Naive thymus-derived CD4-positive, alpha-beta T cell (primary cell): ENCODE measurements around the gene YIPF6. TPM values are rescaled to one million over a fixed set of nuclear protein-coding genes. Genes with fewer than 3 reads are reported as not detected.
"Not testable (repeated sequence)": the region's sequence is repeated elsewhere in the genome, so short reads cannot be mapped to it uniquely, and the experiment has no call there.

Source experiments
- ATAC-seq: fragments of 150-1000 bp; cut with Tn5 transposase; 2 replicates; pipeline ENCODE4 v1.10.0; 2021; ENCODE audit warnings: mild to moderate bottlenecking, moderate library complexity
- CTCF ChIA-PET: fragments of 350-600 bp; sonication (Branson Sonifier 250); formaldehyde crosslinking; loops from one replicate; lab custom pipeline; 2021; ENCODE audit warnings: antibody characterized with exemption; lab: Charles Lee
- POLR2A ChIA-PET: fragments of 350-600 bp; sonication (Branson Sonifier 250); formaldehyde crosslinking; loops from one replicate; lab custom pipeline; 2021; ENCODE audit warnings: antibody characterized with exemption, inconsistent platforms; lab: Charles Lee
- DNase-seq, 9 donors: peaks; one replicate each; pipeline versions ENCODE4 v3.0.0 to v3.0.0-alpha.2; 2020 to 2022; ENCODE audit warnings: mixed read lengths in 1 of 9
- H3K27ac ChIP-seq: one replicate; pipeline ENCODE4 v1.7.0; 2013; ENCODE audit warnings: mild to moderate bottlenecking, low read depth, low read length, moderate library complexity
- H3K27me3 ChIP-seq, 2 donors: one replicate each; pipeline ENCODE4 v1.7.0; 2013; ENCODE audit warnings: low read length in 2 of 2, mild to moderate bottlenecking in 2 of 2, moderate library complexity in 2 of 2; ENCODE audit not compliant: control insufficient read depth in 2 of 2, insufficient read depth in 2 of 2
- H3K36me3 ChIP-seq, 3 experiments: 1 replicate in 2 of 3; 2 replicates in 1 of 3; pipeline ENCODE4 v1.7.0; 2013; ENCODE audit warnings: low read length in 3 of 3, mild to moderate bottlenecking in 3 of 3, moderate library complexity in 1 of 3; ENCODE audit not compliant: insufficient read depth in 3 of 3, control insufficient read depth in 2 of 3
- H3K4me1 ChIP-seq, 2 donors: one replicate each; pipeline ENCODE4 v1.7.0; 2013; ENCODE audit warnings: low read length in 2 of 2, mild to moderate bottlenecking in 2 of 2, moderate library complexity in 1 of 2; ENCODE audit not compliant: control insufficient read depth in 2 of 2, insufficient read depth in 2 of 2
- H3K4me3 ChIP-seq: 2 replicates; pipeline ENCODE4 v1.7.0; 2013; ENCODE audit warnings: mild to moderate bottlenecking, low read length
- H3K9me3 ChIP-seq, 3 experiments: 1 replicate in 2 of 3; 2 replicates in 1 of 3; pipeline ENCODE4 v1.7.0; 2013; ENCODE audit warnings: low read length in 3 of 3; ENCODE audit not compliant: control insufficient read depth in 2 of 3
- H3K27ac Mint-ChIP-seq, 9 donors: one replicate each; pipeline ENCODE4 v1.8.0; 2020 to 2022; ENCODE audit warnings: mixed read lengths in 9 of 9, mild to moderate bottlenecking in 8 of 9, moderate library complexity in 5 of 9, inconsistent platforms in 2 of 9
- H3K27me3 Mint-ChIP-seq, 5 donors: one replicate each; pipeline ENCODE4 v1.8.0; 2021 to 2022; ENCODE audit warnings: mixed read lengths in 5 of 5, mild to moderate bottlenecking in 1 of 5
- H3K36me3 Mint-ChIP-seq, 5 donors: one replicate each; pipeline ENCODE4 v1.8.0; 2020 to 2022; ENCODE audit warnings: mixed read lengths in 5 of 5, mild to moderate bottlenecking in 3 of 5, inconsistent platforms in 1 of 5
- H3K4me1 Mint-ChIP-seq, 7 donors: one replicate each; pipeline ENCODE4 v1.8.0; 2020 to 2022; ENCODE audit warnings: mixed read lengths in 7 of 7, mild to moderate bottlenecking in 3 of 7, inconsistent platforms in 1 of 7
- H3K4me3 Mint-ChIP-seq, 10 donors: one replicate each; pipeline ENCODE4 v1.8.0; 2020 to 2022; ENCODE audit warnings: mild to moderate bottlenecking in 10 of 10, mixed read lengths in 10 of 10, moderate library complexity in 6 of 10, inconsistent platforms in 2 of 10
- H3K9me3 Mint-ChIP-seq, 11 donors: one replicate each; pipeline ENCODE4 v1.8.0; 2020 to 2022; ENCODE audit warnings: mixed read lengths in 11 of 11, mild to moderate bottlenecking in 4 of 11, inconsistent platforms in 1 of 11, moderate library complexity in 1 of 11
- intact Hi-C, 2 donors: fragments of 100-400 bp; cut with micrococcal nuclease; formaldehyde crosslinking; loops; one replicate each; pipeline ENCODE4 v1.15.1; 2023
- polyA plus RNA-seq, 2 donors: library from polyadenylated mRNA; unstranded; fragments of 300-500 nt; fragmentation: Illumina TruSeq; gene quantifications; one replicate each; pipeline ENCODE4 v1.2.3, GENCODE V29; 2021
- total RNA-seq, 6 experiments: library from RNA in 5 of 6; stranded (reverse) in 5 of 6; gene quantifications; 1 replicate in 5 of 6; 2 replicates in 1 of 6; pipeline ENCODE4 v1.2.3 and lab custom pipeline; 2021 to 2026

YIPF6 gene
- total and polyA plus RNA-seq, 7 experiments from 2014 or later: 8.0 to 17.7 (median 15.1) TPM

GRCh38 chrX:68499543-68500504 lies 973 bp downstream of the YIPF6 start:
- H3K9me3 ChIP-seq: no peaks in the 10 kb centered on the region
- DNase-seq: no peak
- ATAC-seq: no peak
- H3K4me3 Mint-ChIP-seq: peak overlapping the region; percentile 90 to 99 (median 95)
- H3K36me3 Mint-ChIP-seq: no peaks in the 10 kb centered on the region
- peak overlapping the region; percentile 82 for H3K4me3 ChIP-seq
- H3K36me3 ChIP-seq: peaks cover 0 to 8% (median 0%) of the 10 kb centered on the region in 3 experiments
- peaks cover 0 to 1% (median 0%) of the 10 kb centered on the region in 5 donors for H3K27me3 Mint-ChIP-seq
- ChIA-PET POLR2A (interaction anchor here (0.9 to 1.0 kb wide), 2 partner anchors 329 to 1634 kb away, joined by 3 read pairs; partner anchors contain the start of gene IGBP1), CTCF (no interaction called here)
- no peaks in the 10 kb centered on the region for H3K4me1 ChIP-seq
- H3K27ac ChIP-seq: peak overlapping the region; percentile 92
- H3K27ac Mint-ChIP-seq: peak overlapping the region; percentile 94 to 99 (median 98)
- intact Hi-C loops: loop anchor here (2.0 to 10.0 kb wide), 5 partner anchors 187 to 1633 kb away; partner anchors contain the start of genes EFNB1 (in 2 of the 2), PJA1 (in 2 of the 2) and IGBP1 (in 1 of the 2)
- no peaks in the 10 kb centered on the region for H3K27me3 ChIP-seq
- H3K4me1 Mint-ChIP-seq: peaks cover 12 to 61% (median 48%) of the 10 kb centered on the region in 7 donors
- H3K9me3 Mint-ChIP-seq: peaks cover 0 to 2% (median 0%) of the 10 kb centered on the region in 11 donors

DNA sequence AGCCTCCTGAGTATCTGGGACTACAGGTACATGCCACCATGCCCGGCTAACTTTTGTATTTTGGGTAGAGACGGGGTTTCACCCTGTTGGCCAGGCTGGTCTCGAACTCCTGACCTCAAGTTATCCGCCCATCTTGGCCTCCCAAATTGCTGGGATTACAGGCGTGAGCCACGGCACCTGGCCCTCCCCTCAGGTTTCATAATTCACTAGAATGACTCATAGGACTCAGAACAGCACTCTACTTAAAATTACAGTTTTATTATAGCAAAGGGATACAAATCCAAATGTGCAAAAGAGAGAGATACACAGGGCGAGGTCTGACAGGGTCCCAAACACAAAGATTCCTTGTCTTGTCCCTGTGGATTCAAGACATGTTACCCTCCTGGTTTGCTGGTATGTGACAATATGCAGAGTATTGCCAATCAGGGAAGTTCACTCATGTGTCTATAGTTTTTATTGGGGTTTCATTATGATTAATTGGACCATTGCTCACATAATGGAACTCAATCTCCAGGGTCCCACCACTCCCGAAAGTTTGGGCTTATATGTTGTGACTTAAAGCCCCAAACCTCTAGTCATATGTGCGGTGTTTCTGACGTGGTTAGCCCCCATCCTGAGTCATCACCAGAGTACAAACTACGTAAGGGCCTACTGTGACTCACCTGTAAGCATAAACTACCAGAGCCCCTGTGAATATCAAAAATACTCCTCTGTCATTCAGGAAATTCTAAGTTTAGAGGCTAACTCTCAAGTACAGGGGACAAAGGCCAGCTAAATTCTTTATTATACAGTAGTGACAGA lies 5.2 kb downstream of the YIPF6 start:
- peak overlapping the region in 6 of 9 donors; percentile 9 to 80 (median 52) for H3K27ac Mint-ChIP-seq
- peaks cover 20 to 87% (median 68%) of the 10 kb centered on the region in 7 donors for H3K4me1 Mint-ChIP-seq
- DNase-seq (peak in 1 of 9 donors; percentile 32), ATAC-seq (peak; percentile 67)
- peaks cover 0 to 5% of the 10 kb centered on the region in 2 donors for H3K4me1 ChIP-seq
- no peaks in the 10 kb centered on the region for H3K9me3 ChIP-seq
- POLR2A ChIA-PET: no interaction called here
- no peaks in the 10 kb centered on the region for H3K9me3 Mint-ChIP-seq
- H3K4me3 ChIP-seq: no peak overlapping the region
- intact Hi-C loops: loop anchor here in 1 of 2 donors (10.0 kb wide), 1 partner anchor 661 kb away; the partner anchor contains the start of gene PJA1
- peaks cover 0 to 2% (median 0%) of the 10 kb centered on the region in 5 donors for H3K36me3 Mint-ChIP-seq
- peak overlapping the region in 2 of 10 donors; percentile 3 to 25 for H3K4me3 Mint-ChIP-seq
- no peaks in the 10 kb centered on the region for H3K27me3 Mint-ChIP-seq
- peaks cover 0 to under 1% (median 0%) of the 10 kb centered on the region in 3 experiments for H3K36me3 ChIP-seq
- H3K27me3 ChIP-seq: no peaks in the 10 kb centered on the region
- CTCF ChIA-PET: no interaction called here
- H3K27ac ChIP-seq: no peak overlapping the region

DNA sequence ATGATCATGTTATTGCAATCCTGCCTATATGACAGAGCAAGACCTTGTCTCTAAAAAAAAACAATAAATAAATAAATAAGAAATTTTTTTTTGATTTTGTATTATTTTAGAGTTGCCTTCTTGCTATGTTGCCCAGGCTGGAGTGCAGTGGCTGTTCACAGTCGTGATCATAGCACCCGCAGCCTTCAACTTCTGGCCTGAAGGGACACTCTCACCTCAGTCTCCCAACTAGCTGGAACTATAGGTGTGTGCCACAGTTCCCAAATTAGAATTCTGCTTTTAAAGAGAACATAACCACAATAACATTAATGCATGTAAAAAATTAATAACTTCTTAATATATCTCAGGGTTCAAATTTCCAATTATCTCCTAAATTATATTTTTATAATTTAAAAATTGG lies 7.8 kb downstream of the YIPF6 start:
- Mint-ChIP-seq H3K27me3 (no peaks in the 10 kb centered on the region), H3K4me1 (peaks cover 23 to 80% (median 58%) of the 10 kb centered on the region in 7 donors), H3K4me3 (no peak overlapping the region), H3K36me3 (peaks cover 0 to 5% (median 4%) of the 10 kb centered on the region in 5 donors), H3K9me3 (no peaks in the 10 kb centered on the region), H3K27ac (peak overlapping the region in 1 of 9 donors; percentile 43)
- H3K36me3 ChIP-seq: no peaks in the 10 kb centered on the region
- CTCF ChIA-PET: no interaction called here
- DNase-seq (no peak), ATAC-seq (no peak)
- no peaks in the 10 kb centered on the region for H3K27me3 ChIP-seq
- H3K4me1 ChIP-seq: peaks cover 0 to 5% of the 10 kb centered on the region in 2 donors
- no peak overlapping the region for H3K4me3 ChIP-seq
- H3K27ac ChIP-seq: no peak overlapping the region
- POLR2A ChIA-PET: no interaction called here
- intact Hi-C loops: loop anchor here in 1 of 2 donors (10.0 kb wide), 1 partner anchor 658 kb away; the partner anchor contains the start of gene PJA1
- no peaks in the 10 kb centered on the region for H3K9me3 ChIP-seq

DNA sequence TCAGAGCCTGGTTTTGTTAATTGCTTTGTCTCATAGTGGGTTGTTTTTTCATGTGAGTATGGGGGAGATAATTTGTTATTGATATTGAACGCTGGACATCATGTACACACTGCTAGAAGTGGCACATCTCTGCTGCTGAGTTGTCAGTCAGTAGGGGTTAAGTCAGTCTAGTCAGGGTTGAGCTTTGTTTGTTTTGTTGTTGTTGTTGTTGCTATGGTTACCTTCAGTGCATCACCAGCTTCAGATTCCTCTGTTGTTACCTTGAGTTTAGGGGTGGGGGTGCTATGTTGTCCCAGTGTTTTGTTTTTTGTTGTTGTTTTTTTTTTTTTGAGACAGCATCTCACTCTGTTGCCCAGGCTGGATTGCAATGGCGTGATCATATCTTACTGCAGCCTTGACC lies 9.9 kb downstream of the YIPF6 start:
- peak; percentile 84 for ATAC-seq
- POLR2A ChIA-PET: no interaction called here
- H3K4me1 Mint-ChIP-seq: peaks cover 16 to 62% (median 43%) of the 10 kb centered on the region in 7 donors
- H3K27me3 Mint-ChIP-seq: no peaks in the 10 kb centered on the region
- Histone ChIP-seq H3K27ac (peak overlapping the region; percentile 45), H3K9me3 (no peaks in the 10 kb centered on the region), H3K27me3 (no peaks in the 10 kb centered on the region), H3K4me1 (peaks cover 0 to 5% of the 10 kb centered on the region in 2 donors), H3K4me3 (no peak overlapping the region), H3K36me3 (no peaks in the 10 kb centered on the region)
- intact Hi-C loops: loop anchor here in 1 of 2 donors (10.0 kb wide), 1 partner anchor 656 kb away; the partner anchor contains the start of gene PJA1
- DNase-seq: peak in 6 of 9 donors; percentile 9 to 47 (median 22)
- CTCF ChIA-PET: interaction anchor here (0.7 kb wide), 1 partner anchor 553 kb away, joined by 4 read pairs; no protein-coding TSS in a partner anchor
- no peaks in the 10 kb centered on the region for H3K9me3 Mint-ChIP-seq
- peak overlapping the region; percentile 42 to 91 (median 68) for H3K27ac Mint-ChIP-seq
- peaks cover 0 to 9% (median 5%) of the 10 kb centered on the region in 5 donors for H3K36me3 Mint-ChIP-seq
- peak overlapping the region in 3 of 10 donors; percentile 13 to 17 (median 14) for H3K4me3 Mint-ChIP-seq

DNA sequence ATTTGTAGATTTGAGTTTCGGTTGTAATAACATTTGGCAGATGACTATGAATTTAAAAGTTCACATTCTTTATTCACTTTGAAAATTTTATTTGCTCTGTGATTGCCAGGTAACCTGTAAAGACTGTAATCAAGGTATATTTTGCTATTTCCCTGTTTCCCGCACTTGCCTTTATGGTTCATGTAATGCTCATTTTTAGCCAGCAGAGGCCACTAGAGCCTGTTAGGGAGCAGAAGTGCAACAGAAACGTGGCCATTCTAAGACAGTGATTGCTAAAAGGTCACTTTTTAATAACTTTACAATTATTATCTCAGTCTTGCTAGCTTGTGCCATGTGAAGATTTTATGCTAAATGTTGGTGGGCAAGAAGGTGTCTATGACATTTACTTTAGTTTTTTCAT lies 12.4 kb downstream of the YIPF6 start:
- H3K9me3 ChIP-seq: no peaks in the 10 kb centered on the region
- POLR2A ChIA-PET: no interaction called here
- ATAC-seq: peak; percentile 65
- Mint-ChIP-seq H3K9me3 (no peaks in the 10 kb centered on the region), H3K4me1 (peaks cover 13 to 38% (median 27%) of the 10 kb centered on the region in 7 donors), H3K36me3 (peaks cover 0 to 9% (median 5%) of the 10 kb centered on the region in 5 donors), H3K27ac (peak overlapping the region in 2 of 9 donors; percentile 10 to 29), H3K4me3 (no peak overlapping the region), H3K27me3 (no peaks in the 10 kb centered on the region)
- no peaks in the 10 kb centered on the region for H3K27me3 ChIP-seq
- peaks cover 0 to 5% of the 10 kb centered on the region in 2 donors for H3K4me1 ChIP-seq
- H3K4me3 ChIP-seq: no peak overlapping the region
- DNase-seq: peak in 6 of 9 donors; percentile 10 to 43 (median 29)
- H3K27ac ChIP-seq: no peak overlapping the region
- intact Hi-C loops: loop anchor here (1.0 to 5.0 kb wide), 4 partner anchors 200 to 711 kb away; partner anchors contain the start of gene EFNB1 (in 1 of the 2)
- peaks cover 0 to 14% (median 0%) of the 10 kb centered on the region in 3 experiments for H3K36me3 ChIP-seq
- CTCF ChIA-PET: no interaction called here

DNA sequence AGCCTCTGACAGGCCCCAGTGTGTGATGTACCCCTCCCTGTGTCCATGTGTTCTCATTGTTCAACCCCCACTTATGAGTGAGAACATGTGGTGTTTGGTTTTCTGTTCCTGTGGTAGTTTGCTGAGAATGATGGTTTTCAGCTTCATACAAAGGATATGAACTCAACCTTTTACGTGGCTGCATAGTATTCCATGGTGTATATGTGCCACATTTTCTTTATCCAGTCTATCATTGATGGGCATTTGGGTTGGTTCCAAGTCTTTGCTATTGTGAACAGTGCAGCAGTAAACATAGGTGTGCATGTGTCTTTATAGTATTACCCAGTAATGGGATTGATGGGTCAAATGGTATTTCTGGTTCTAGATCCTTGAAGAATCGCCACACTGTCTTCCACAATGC lies 25.8 kb downstream of the YIPF6 start:
- H3K27me3 ChIP-seq, H3K27me3 Mint-ChIP-seq, H3K27ac ChIP-seq, H3K9me3 ChIP-seq, H3K4me1 ChIP-seq, CTCF ChIA-PET, H3K4me3 Mint-ChIP-seq, H3K4me3 ChIP-seq, POLR2A ChIA-PET, H3K27ac Mint-ChIP-seq, DNase-seq, H3K9me3 Mint-ChIP-seq, intact Hi-C loops, ATAC-seq: not testable (repeated sequence)
- Mint-ChIP-seq H3K4me1 (peaks cover 0 to 25% (median 9%) of the 10 kb centered on the region in 7 donors), H3K36me3 (peaks cover 9 to 56% (median 29%) of the 10 kb centered on the region in 5 donors)
- peaks cover 0 to 20% (median 0%) of the 10 kb centered on the region in 3 experiments for H3K36me3 ChIP-seq
